Mesothelial cell of epicardium (in vitro differentiated cells): Measurements from ENCODE around the gene LDB1. TPM values are rescaled to one million over a fixed set of nuclear protein-coding genes. Genes with fewer than 3 reads are reported as not detected.

Source experiments
- DNase-seq, 2 experiments: peaks; one replicate each; pipeline ENCODE4 v3.0.0; 2021; ENCODE audit warnings: low spot score in 2 of 2; ENCODE audit not compliant: unreplicated experiment in 2 of 2
- H3K27ac Mint-ChIP-seq: 2 replicates; pipeline ENCODE4 v1.8.0; 2021; ENCODE audit warnings: mixed read lengths
- H3K27me3 Mint-ChIP-seq: 2 replicates; pipeline ENCODE4 v1.8.0; 2021; ENCODE audit warnings: low read depth, mixed read lengths
- H3K36me3 Mint-ChIP-seq: 2 replicates; pipeline ENCODE4 v1.8.0; 2021; ENCODE audit warnings: mixed read lengths
- H3K4me1 Mint-ChIP-seq: 2 replicates; pipeline ENCODE4 v1.8.0; 2021; ENCODE audit warnings: mixed read lengths
- H3K4me3 Mint-ChIP-seq: 2 replicates; pipeline ENCODE4 v1.8.0; 2021; ENCODE audit warnings: mild to moderate bottlenecking, moderate library complexity, mixed read lengths
- H3K9me3 Mint-ChIP-seq: 2 replicates; pipeline ENCODE4 v1.8.0; 2021; ENCODE audit warnings: mixed read lengths
- total RNA-seq: library from RNA; stranded (reverse); gene quantifications from 3 replicates; pipeline ENCODE4 v1.2.1, GENCODE V29; 2021
- TF ChIP-seq, protein P1 (sequence below): fragments of 200-600 bp; sonication (generic); IDR thresholded peaks from one replicate; pipeline ENCODE4 v1.5.0; 2021; ENCODE audit warnings: antibody characterized with exemption; ENCODE audit not compliant: unreplicated experiment

Gene LDB1, protein sequence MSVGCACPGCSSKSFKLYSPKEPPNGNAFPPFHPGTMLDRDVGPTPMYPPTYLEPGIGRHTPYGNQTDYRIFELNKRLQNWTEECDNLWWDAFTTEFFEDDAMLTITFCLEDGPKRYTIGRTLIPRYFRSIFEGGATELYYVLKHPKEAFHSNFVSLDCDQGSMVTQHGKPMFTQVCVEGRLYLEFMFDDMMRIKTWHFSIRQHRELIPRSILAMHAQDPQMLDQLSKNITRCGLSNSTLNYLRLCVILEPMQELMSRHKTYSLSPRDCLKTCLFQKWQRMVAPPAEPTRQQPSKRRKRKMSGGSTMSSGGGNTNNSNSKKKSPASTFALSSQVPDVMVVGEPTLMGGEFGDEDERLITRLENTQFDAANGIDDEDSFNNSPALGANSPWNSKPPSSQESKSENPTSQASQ
- 178 to 185 TPM (median 183 TPM) in 3 replicates for total RNA-seq

DNA sequence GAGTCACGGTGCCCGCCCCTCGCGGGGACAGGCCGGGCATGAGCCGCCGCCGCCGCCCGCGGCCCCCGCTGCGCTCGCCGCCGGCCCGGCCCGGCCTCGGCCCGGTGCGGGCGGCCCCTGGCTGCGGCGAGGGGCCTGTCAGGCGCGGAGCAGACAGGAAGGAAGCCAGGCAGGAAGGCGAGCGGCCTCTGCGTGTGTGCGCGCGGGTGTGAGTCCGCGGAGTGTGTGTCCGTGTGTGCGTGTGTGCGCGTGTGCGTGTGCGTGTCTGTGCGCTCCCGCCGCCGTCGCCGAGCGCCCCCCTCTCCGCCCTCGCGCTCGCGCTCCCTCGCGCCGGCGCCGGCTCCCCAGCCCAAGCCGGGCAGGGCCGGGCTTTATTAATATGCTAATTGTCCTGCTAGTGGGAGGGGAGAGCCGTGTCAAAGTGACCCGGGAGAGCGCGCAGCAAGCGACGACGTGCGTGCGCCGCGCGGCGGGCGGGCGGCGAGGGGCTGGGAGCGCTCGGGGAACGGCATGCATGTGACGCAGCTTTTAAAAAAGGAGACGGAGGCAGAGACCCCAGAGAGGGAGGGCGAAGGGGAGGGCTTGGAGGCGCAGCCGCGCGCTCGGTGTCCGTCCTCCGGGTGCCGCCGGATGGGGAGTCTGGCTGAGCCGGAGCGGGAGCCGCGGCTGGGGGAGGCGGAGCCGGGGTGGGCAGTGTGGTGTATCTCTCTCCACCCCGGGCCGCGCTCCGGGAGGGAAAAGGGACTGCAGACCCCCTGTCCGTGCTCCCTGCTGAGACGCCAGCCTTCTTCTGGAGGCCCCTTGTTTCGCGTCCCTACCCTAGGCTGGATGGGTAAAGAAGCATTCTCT lies at the start of gene LDB1:
TSS of gene LDB1 (minus strand) at position 227 of the 849 bp plus-strand sequence. CDS start 258 bp downstream, outside the sequence.
- DNase-seq: peak; percentile 67 to 84
- Mint-ChIP-seq H3K27ac (peak within 1 kb of the TSS; percentile 96), H3K4me1 (peaks cover 58% of the 10 kb centered on the region), H3K4me3 (peak within 1 kb of the TSS; percentile 84), H3K27me3 (no peaks in the 10 kb centered on the region), H3K9me3 (no peaks in the 10 kb centered on the region), H3K36me3 (no peaks in the 10 kb centered on the region)
- TF ChIP-seq, protein P1, sequence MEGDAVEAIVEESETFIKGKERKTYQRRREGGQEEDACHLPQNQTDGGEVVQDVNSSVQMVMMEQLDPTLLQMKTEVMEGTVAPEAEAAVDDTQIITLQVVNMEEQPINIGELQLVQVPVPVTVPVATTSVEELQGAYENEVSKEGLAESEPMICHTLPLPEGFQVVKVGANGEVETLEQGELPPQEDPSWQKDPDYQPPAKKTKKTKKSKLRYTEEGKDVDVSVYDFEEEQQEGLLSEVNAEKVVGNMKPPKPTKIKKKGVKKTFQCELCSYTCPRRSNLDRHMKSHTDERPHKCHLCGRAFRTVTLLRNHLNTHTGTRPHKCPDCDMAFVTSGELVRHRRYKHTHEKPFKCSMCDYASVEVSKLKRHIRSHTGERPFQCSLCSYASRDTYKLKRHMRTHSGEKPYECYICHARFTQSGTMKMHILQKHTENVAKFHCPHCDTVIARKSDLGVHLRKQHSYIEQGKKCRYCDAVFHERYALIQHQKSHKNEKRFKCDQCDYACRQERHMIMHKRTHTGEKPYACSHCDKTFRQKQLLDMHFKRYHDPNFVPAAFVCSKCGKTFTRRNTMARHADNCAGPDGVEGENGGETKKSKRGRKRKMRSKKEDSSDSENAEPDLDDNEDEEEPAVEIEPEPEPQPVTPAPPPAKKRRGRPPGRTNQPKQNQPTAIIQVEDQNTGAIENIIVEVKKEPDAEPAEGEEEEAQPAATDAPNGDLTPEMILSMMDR: no peak

DNA sequence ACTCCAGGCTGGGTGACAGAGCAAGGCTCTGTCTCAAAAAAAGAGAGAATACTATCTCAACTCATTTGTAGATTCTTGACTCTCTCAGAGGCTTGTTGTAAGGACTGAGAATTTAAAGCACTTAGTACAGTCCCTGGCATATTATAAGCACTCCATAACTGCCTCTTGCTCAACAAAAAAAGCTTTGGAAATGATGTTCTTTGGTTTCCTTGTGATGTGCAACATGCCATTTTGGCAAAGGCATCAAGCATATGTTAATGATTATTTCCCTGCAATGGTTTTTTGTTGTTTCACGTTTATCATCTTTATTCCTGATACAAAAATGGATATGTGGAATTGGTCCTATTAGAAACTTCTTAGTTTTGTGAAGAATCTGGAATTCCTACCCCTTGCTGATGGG lies 47.7 kb upstream of the LDB1 start:
- TF ChIP-seq, protein P1: no peak
- peaks cover 2% of the 10 kb centered on the region for H3K36me3 Mint-ChIP-seq
- H3K27me3 Mint-ChIP-seq: no peaks in the 10 kb centered on the region
- no peaks in the 10 kb centered on the region for H3K4me1 Mint-ChIP-seq
- no peak for DNase-seq
- no peak overlapping the region for H3K27ac Mint-ChIP-seq
- H3K4me3 Mint-ChIP-seq: no peak overlapping the region
- H3K9me3 Mint-ChIP-seq: no peaks in the 10 kb centered on the region

DNA sequence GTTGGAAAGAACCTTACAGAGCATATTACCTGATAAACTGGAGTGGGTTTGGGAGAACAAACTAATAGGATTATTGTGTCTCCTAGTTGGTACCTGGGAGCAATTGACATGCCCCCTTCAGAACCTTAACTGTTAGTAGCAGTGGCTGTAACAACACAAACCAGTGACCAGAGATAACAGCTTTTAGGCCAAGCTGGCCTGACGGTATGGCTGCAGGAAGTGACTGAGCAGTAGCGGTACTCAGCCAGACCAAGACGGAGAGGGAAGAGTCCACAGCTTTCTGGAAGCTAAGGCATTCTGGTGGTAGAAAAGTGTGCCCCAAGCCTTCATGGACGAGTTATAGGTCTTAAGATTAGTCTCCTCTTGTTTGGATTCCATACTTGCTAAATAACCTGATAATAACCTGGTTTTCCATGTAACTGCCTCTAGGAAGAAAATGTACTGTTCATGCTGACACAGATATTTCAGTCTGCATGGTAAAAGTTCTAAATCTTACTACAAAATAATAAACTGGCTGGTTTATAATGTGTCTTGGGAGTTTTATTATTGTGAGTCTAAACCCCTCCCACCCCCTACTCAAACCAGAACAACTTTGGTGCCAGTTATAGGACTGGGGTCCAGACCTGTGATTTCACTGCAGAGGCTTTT lies 43.3 kb upstream of the LDB1 start:
- Mint-ChIP-seq H3K9me3 (no peaks in the 10 kb centered on the region), H3K36me3 (peaks cover 30% of the 10 kb centered on the region), H3K27me3 (no peaks in the 10 kb centered on the region), H3K4me1 (no peaks in the 10 kb centered on the region), H3K4me3 (no peak overlapping the region), H3K27ac (no peak overlapping the region)
- TF ChIP-seq, protein P1: no peak
- DNase-seq: no peak

DNA sequence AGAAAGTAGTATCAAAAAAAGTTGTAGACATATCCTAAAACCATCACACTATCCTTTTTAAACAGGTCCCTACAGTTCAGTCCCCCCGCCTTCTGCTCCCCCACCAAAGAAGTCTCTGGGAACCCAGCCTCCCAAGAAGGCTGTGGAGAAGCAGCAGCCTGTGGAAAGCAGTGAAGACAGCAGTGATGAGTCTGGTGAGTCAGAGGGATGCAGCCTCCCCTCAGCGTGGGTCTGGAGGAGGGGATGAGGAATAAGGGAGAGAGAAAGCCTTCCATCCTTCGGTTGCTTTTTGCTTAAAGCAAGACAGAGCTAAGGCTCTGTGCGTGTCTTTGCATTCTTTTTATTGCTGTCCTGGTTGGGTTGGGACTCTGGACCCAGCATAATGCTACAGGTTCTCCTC lies 39.7 kb upstream of the LDB1 start:
- H3K27ac Mint-ChIP-seq: no peak overlapping the region
- H3K36me3 Mint-ChIP-seq: peaks cover 41% of the 10 kb centered on the region
- DNase-seq: no peak
- H3K4me1 Mint-ChIP-seq: no peaks in the 10 kb centered on the region
- no peak overlapping the region for H3K4me3 Mint-ChIP-seq
- no peaks in the 10 kb centered on the region for H3K27me3 Mint-ChIP-seq
- no peaks in the 10 kb centered on the region for H3K9me3 Mint-ChIP-seq
- TF ChIP-seq, protein P1: no peak

DNA sequence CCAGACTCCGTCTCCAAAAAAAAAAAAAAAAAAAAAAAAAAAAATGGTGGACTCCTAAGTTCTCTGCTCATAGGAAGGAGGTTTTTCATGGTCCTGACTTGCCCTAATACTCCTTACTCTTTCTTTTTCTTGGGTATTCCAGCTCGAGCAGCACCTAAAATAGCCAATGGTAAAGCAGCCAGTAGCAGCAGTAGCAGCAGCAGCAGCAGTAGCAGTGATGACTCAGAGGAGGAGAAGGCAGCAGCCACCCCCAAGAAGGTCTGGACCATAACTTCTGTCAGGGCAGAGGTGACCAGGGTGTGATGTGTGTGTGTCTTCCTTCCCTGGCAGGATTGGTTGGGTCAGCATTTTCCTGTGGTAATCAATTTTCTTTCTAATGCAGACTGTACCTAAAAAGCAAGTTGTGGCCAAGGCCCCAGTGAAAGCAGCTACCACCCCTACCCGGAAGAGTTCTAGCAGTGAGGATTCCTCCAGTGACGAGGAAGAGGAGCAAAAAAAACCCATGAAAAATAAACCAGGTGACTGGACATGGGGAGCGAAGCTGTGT lies 39.0 kb upstream of the LDB1 start:
- TF ChIP-seq, protein P1: no peak
- H3K4me3 Mint-ChIP-seq: no peak overlapping the region
- H3K27ac Mint-ChIP-seq: no peak overlapping the region
- no peak for DNase-seq
- peaks cover 2% of the 10 kb centered on the region for H3K4me1 Mint-ChIP-seq
- H3K36me3 Mint-ChIP-seq: peaks cover 43% of the 10 kb centered on the region
- no peaks in the 10 kb centered on the region for H3K9me3 Mint-ChIP-seq
- no peaks in the 10 kb centered on the region for H3K27me3 Mint-ChIP-seq
